BLaER1 treated with 17β-estradiol and CSF1 and Interleukin-3, amounts not matched to agents 10 nM and 100 nM (cell line): ENCODE measurements around the gene CDK5.
A peak's percentile ranks its signal among the peaks of the same experiment; 100 is the strongest.

Experiments used
- H3K27ac ChIP-seq, 11 experiments: shearing (Covaris generic); formaldehyde crosslinking; 2 replicates each; pipeline ENCODE4 v1.8.1; 2022
- H3K27me3 ChIP-seq, 11 experiments: shearing (Covaris generic); formaldehyde crosslinking; 2 replicates each; pipeline ENCODE4 v1.8.1; 2022
- H3K36me3 ChIP-seq, 11 experiments: shearing (Covaris generic); formaldehyde crosslinking; 2 replicates each; pipeline ENCODE4 v1.8.1; 2022
- H3K4me1 ChIP-seq, 10 experiments: shearing (Covaris generic); formaldehyde crosslinking; 2 replicates each; pipeline ENCODE4 v1.8.1; 2022
- H3K4me2 ChIP-seq, 11 experiments: shearing (Covaris generic); formaldehyde crosslinking; 2 replicates each; pipeline ENCODE4 v1.8.1; 2022
- H3K4me3 ChIP-seq, 10 experiments: shearing (Covaris generic); formaldehyde crosslinking; 2 replicates each; pipeline ENCODE4 v1.8.1; 2022
- H3K9ac ChIP-seq, 11 experiments: shearing (Covaris generic); formaldehyde crosslinking; 2 replicates each; pipeline ENCODE4 v1.8.1; 2022
- H3K9me3 ChIP-seq, 11 experiments: shearing (Covaris generic); formaldehyde crosslinking; replicated peaks in 1 of 11; 2 replicates each; pipeline ENCODE4 v1.8.1; 2022
- H4K20me1 ChIP-seq, 11 experiments: shearing (Covaris generic); formaldehyde crosslinking; 2 replicates each; pipeline ENCODE4 v1.8.1; 2022
- Cebpa-rat ChIP-seq, 11 experiments: shearing (Covaris generic); IDR thresholded peaks; 2 replicates each; pipeline ENCODE4 v1.8.1; 2022

CDK5 gene

DNA sequence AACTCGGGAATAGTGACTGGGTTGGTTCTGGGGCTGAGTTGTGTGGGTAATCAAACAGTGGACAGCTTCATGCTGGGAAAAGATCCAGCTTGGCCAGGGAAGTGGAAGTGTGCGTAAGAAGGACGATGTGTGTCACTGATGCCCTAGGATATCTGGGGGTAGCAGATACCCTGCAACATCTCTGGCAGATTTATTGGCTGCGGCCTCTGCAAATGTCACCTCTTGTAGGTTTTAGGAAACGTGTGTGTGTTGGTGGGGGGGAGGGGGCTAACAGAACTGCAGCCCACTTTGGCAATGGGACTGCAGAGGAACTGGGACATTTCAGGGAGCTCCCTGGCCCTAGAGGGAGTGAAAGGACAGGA, 27.6 kb upstream of the CDK5 start:
- no peak for TF ChIP-seq Cebpa-rat (IDR thresholded peaks at IDR 0.05)

DNA sequence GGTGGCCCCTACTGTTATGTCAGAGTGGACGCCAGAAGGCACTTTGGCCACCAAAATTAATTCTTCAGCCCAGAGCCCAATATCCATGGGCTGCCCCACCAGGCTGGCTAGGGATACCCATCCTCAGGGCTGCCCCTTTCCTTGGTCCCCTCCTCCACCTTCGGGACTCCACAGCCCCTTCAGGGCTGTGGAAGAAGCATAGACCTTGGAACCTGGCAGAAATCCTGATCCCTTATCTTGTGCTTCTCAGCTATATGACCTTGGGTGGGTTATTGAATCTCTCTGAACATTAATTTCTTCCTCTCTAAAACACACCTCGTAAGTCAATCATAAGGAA, 26.1 kb upstream of the CDK5 start:
- Histone ChIP-seq H3K4me1 (peaks cover 53 to 78% (median 72%) of the 10 kb centered on the region in 10 experiments), H3K27me3 (peaks cover 0 to 49% (median 46%) of the 10 kb centered on the region in 11 experiments; a peak in 18 of 22 replicates), H4K20me1 (peaks cover 4 to 49% (median 24%) of the 10 kb centered on the region in 11 experiments; a peak in 18 of 22 replicates), H3K36me3 (peaks cover 0 to 15% (median 7%) of the 10 kb centered on the region in 11 experiments; a peak in 9 of 22 replicates), H3K27ac (peak overlapping the region in 2 of 11 experiments; percentile 65 to 88; a peak in 2 of 22 replicates), H3K4me3 (peak overlapping the region; percentile 81 to 98 (median 86)), H3K9me3 (no peaks in the 10 kb centered on the region), H3K4me2 (peak overlapping the region; percentile 91 to 100 (median 99)), H3K9ac (peak overlapping the region; percentile 90 to 99 (median 97); a peak in 19 of 22 replicates)
- TF ChIP-seq Cebpa-rat (IDR thresholded peaks at IDR 0.05) = no peak

More for the DNA sequence above, 27.6 kb upstream of the CDK5 start:
- peak overlapping the region; percentile 71 to 98 (median 76); a peak in 19 of 20 replicates for H3K4me3 ChIP-seq
- H3K27ac ChIP-seq = peak overlapping the region in 3 of 11 experiments; percentile 46 to 61 (median 49); a peak in 3 of 22 replicates
- peaks cover 0 to 9% (median 6%) of the 10 kb centered on the region in 11 experiments; a peak in 3 of 22 replicates for H3K36me3 ChIP-seq
- peak overlapping the region; percentile 90 to 100 (median 99) for H3K4me2 ChIP-seq
- H3K9ac ChIP-seq = peak overlapping the region; percentile 59 to 87 (median 82); a peak in 17 of 22 replicates
- H3K4me1 ChIP-seq = peaks cover 52 to 80% (median 74%) of the 10 kb centered on the region in 10 experiments
- peaks cover 13 to 51% (median 28%) of the 10 kb centered on the region in 11 experiments; a peak in 17 of 22 replicates for H4K20me1 ChIP-seq
- no peaks in the 10 kb centered on the region for H3K9me3 ChIP-seq
- peaks cover 0 to 59% (median 48%) of the 10 kb centered on the region in 11 experiments; a peak in 18 of 22 replicates for H3K27me3 ChIP-seq

DNA sequence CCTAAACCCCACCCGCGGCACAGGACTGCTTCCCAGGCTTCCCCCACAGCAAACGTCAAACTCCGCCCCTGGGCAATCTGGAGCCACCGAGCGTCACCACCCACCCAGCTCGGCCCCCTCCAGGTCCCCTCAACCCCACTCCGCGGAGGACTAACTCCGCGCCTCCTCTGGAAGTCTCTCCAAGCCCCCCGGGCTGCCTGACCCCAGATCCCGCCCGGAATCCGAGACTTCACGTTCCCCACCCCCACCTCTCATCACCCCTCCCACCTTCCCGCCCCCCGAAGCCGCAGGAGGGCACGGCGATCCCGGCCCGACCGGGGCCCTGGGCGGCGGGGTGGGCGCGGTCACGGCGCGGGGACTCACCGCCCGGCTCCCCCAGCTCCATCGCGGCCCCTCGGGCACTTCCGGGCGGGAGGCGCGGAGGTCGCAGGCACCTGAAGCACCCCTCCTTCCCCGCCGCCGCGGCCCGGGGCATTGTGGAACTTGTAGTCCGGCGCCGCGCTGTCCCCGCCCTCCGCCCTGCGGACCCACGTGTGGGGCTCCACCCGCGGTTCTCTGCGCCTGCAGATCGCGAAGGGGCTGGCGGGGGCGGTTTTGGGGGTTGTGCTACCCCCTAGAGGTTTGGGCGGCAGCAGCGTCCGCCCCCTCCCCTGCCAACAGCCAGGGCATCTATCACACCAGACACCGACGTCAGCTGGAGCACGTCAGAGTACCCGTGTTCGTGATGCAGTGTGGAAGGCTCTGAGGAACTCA, 25.6 kb upstream of the CDK5 start, which contains the start of gene TMUB1:
Gene TMUB1, minus strand, starts transcription at position 423 of the 753 bp plus-strand sequence. CDS start 930 bp downstream, outside the sequence.
- peak within 1 kb of the TSS; percentile 98 to 100 (median 99) for H3K4me2 ChIP-seq
- H4K20me1 ChIP-seq = peaks cover 4 to 49% (median 27%) of the 10 kb centered on the region in 11 experiments; a peak in 18 of 22 replicates
- peaks cover 0 to 18% (median 7%) of the 10 kb centered on the region in 11 experiments; a peak in 9 of 22 replicates for H3K36me3 ChIP-seq
- H3K9me3 ChIP-seq = no peaks in the 10 kb centered on the region
- peaks cover 58 to 78% (median 72%) of the 10 kb centered on the region in 10 experiments for H3K4me1 ChIP-seq
- peak within 1 kb of the TSS; percentile 25 to 98 (median 84) for H3K27ac ChIP-seq
- H3K27me3 ChIP-seq = peaks cover 0 to 43% (median 41%) of the 10 kb centered on the region in 11 experiments; a peak in 18 of 22 replicates
- peak within 1 kb of the TSS; percentile 81 to 98 (median 86) for H3K4me3 ChIP-seq
- TF ChIP-seq Cebpa-rat (IDR thresholded peaks at IDR 0.05) = no peak
- peak within 1 kb of the TSS; percentile 90 to 99 (median 97) for H3K9ac ChIP-seq

DNA sequence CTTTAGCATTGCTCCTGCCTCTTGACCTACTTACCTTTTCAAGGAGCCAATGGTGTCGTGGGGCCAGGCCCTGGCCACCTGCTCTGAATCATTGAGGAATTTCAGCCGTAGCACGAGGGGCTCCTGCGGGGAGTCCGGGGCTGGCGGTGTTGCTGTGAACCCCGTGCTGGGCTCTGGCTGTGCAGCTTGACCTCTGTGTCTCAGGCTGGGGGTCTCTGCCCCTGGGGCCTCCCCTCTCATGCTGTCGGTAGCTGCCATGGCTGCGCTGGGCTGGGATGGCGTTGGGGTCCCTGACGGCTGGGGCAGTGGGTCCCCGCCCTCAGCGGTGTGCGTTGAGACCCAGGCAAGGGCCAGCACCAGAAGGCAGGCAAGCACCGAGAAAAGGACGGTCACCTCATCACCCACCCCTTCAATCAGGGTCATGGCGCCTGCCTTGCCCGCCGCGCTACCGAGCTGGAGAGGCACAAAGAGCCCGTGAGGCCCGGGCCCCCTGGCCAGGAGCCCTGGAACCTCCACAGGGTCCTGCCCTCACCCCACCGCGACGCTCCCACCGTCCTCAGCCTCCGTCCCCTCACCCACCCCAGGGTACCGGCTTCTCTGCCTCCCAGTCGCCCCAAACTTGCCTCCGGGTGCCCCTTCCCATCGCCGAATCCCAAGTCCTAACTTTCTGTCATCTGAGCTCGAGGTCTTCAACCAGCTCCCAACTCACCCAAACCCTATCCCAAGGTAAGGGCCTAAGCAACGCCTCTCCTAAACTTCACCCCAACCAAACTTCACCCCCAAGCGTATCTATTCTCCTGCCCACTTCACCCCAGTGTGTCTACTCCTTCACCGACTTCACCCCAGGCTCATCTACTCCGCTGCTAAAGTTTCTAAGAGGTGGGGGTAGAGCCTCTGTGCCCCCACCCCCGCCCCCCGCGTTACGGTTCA, 24.7 kb upstream of the CDK5 start:
- TF ChIP-seq Cebpa-rat (IDR thresholded peaks at IDR 0.05) = no peak
- Histone ChIP-seq H3K36me3 (peaks cover 0 to 22% (median 9%) of the 10 kb centered on the region in 11 experiments; a peak in 11 of 22 replicates), H3K9me3 (no peaks in the 10 kb centered on the region), H3K9ac (peak overlapping the region; percentile 90 to 99 (median 97)), H3K27ac (peak overlapping the region; percentile 25 to 98 (median 88)), H3K4me3 (peak overlapping the region; percentile 81 to 98 (median 86)), H3K27me3 (peaks cover 0 to 35% (median 32%) of the 10 kb centered on the region in 11 experiments; a peak in 18 of 22 replicates), H3K4me2 (peak overlapping the region; percentile 98 to 100 (median 99)), H4K20me1 (peaks cover 4 to 49% (median 31%) of the 10 kb centered on the region in 11 experiments; a peak in 21 of 22 replicates), H3K4me1 (peaks cover 66 to 78% (median 72%) of the 10 kb centered on the region in 10 experiments)

DNA sequence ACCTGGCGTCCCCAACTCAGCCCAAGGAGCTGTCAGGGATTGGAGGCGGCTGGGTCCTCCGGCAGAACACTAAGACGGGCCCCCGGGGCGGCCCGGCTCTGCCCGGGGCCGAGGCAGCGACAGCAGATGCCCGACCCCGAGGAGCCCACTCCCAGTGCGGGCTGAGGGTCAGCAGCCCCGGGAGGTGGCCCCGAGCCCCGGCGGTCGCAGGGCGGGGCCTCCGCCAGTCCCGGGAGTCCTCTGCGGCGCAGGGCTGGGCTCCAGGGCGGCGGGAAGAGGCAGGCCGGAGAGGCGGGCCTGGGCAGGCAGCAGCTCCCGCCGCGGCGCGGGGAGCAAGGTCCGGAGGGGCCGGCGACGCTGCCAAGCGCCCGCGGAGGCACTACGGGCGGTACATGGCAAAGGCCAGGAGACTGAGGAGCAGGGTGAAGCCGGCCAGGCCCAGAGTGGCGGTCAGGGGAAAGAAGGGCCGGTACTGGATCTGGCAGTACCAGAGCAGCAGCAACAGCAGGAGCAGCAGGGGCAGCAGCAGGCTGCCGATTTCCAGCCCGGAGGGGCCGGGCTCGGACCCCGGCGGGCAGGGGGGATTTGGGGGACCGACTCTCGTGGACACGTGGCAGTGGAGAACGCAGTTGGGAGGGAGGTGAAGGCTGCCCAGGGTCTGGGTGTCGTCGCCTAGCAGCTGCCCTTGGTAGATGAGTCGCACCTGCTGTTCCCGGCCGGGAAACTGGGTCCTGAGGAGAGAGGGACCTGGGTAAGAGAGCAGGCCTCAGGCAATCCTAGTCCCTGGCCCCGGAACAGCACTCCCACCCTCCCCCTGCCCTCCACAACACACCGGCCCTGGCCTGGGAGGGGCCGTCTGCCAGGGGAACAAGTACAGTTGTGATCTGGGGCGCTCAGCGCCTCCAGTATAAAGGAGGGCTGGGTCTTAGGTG, 23.7 kb upstream of the CDK5 start:
- Histone ChIP-seq H3K4me2 (peak overlapping the region; percentile 98 to 100 (median 99)), H3K9me3 (no peaks in the 10 kb centered on the region), H3K27me3 (peaks cover 0 to 26% (median 25%) of the 10 kb centered on the region in 11 experiments; a peak in 18 of 22 replicates), H3K9ac (peak overlapping the region; percentile 90 to 99 (median 97)), H3K36me3 (peaks cover 8 to 32% (median 19%) of the 10 kb centered on the region in 11 experiments; a peak in 18 of 22 replicates), H3K27ac (peak overlapping the region; percentile 82 to 98 (median 93)), H3K4me1 (peaks cover 65 to 76% (median 72%) of the 10 kb centered on the region in 10 experiments), H4K20me1 (peaks cover 0 to 52% (median 36%) of the 10 kb centered on the region in 11 experiments; a peak in 20 of 22 replicates), H3K4me3 (peak overlapping the region; percentile 81 to 98 (median 86))
- no peak for TF ChIP-seq Cebpa-rat (IDR thresholded peaks at IDR 0.05)

DNA sequence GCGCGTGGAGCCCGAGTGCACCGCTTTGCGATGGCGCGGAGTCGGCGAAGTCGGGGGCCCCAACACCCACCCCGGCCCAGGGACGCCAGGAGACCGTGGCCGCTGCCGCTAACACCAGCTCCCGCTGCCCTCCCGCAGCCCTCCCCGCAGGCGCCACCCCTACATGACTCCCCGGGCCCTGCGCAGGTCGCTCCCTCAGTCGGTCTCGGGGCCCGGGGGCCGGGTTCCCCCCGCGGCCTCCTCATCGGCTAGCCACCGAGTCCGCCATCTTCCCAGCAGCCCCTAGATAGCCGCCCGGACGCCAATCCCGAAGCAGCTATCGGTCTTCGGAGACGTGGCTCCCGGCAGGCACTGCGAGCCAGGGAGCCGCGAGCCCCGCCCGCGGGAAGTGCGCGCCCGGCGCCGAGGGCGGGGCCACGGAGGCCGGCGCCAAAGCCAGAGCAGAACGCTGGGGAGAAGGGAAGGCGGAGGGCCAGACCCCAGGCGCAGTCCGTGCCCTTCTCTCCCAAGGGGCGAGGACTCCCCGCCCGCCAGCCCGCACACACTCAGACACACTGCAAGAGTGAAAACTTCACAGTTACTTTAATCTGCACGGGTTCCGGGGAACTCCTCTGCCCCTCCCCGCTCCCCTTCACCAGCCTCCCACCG, 22.9 kb upstream of the CDK5 start, which contains the start of gene FASTK:
Gene FASTK, minus strand, starts transcription at position 288 of the 648 bp plus-strand sequence. Its CDS starts 43 bp downstream, at position 245.
- peaks cover 61 to 74% (median 68%) of the 10 kb centered on the region in 10 experiments for H3K4me1 ChIP-seq
- TF ChIP-seq Cebpa-rat (IDR thresholded peaks at IDR 0.05) = no peak
- peaks cover 16 to 40% (median 27%) of the 10 kb centered on the region in 11 experiments for H3K36me3 ChIP-seq

More for the DNA sequence above, 22.9 kb upstream of the CDK5 start, which contains the start of gene FASTK:
- H3K9me3 ChIP-seq = no peaks in the 10 kb centered on the region
- peaks cover 0 to 22% (median 20%) of the 10 kb centered on the region in 11 experiments; a peak in 18 of 22 replicates for H3K27me3 ChIP-seq
- H3K9ac ChIP-seq = peak within 1 kb of the TSS; percentile 90 to 99 (median 97)
- peaks cover 5 to 58% (median 44%) of the 10 kb centered on the region in 11 experiments; a peak in 21 of 22 replicates for H4K20me1 ChIP-seq
- peak within 1 kb of the TSS; percentile 82 to 98 (median 93) for H3K27ac ChIP-seq
- peak within 1 kb of the TSS; percentile 81 to 98 (median 86) for H3K4me3 ChIP-seq
- H3K4me2 ChIP-seq = peak within 1 kb of the TSS; percentile 98 to 100 (median 99)
